Activated CD4-positive, alpha-beta T cell treated with anti-CD3 and anti-CD28 coated beads, Interleukin-2, Interleukin-4, amounts not matched to agents 100 ng/mL and 50 ng/mL, durations not matched to agents 16 hours and 8 hours (primary cell): ENCODE results near the gene CA10.

Experiments used
- DNase-seq: peaks from one replicate; pipeline ENCODE4 v3.0.0-alpha.2; 2020; ENCODE audit warnings: low spot score

Gene CA10

GRCh38 chr17:51815097-51815496 is 343.4 kb downstream of the CA10 start:
- no peak for DNase-seq

GRCh38 chr17:51814521-51814920 is 344.0 kb downstream of the CA10 start:
- DNase-seq = no peak

GRCh38 chr17:51813784-51814174 is 344.7 kb downstream of the CA10 start:
- no peak for DNase-seq

- DNase-seq = no peak
Measured at GRCh38 chr17:51813140-51813783, 345.3 kb downstream of the CA10 start.

GRCh38 chr17:51807460-51807859 is 351.1 kb downstream of the CA10 start:
- no peak for DNase-seq

GRCh38 chr17:51805765-51806164 is 352.7 kb downstream of the CA10 start:
- DNase-seq = no peak

- no peak for DNase-seq
Measured at GRCh38 chr17:51805185-51805584, 353.3 kb downstream of the CA10 start.

GRCh38 chr17:51803161-51803560 is 355.4 kb downstream of the CA10 start:
- DNase-seq = no peak

- no peak for DNase-seq
Measured at GRCh38 chr17:51802544-51802943, 356.0 kb downstream of the CA10 start.

GRCh38 chr17:51801626-51802025 is 356.9 kb downstream of the CA10 start:
- no peak for DNase-seq

GRCh38 chr17:51799981-51800380 is 358.5 kb downstream of the CA10 start:
- no peak for DNase-seq

GRCh38 chr17:51799240-51799639 is 359.3 kb downstream of the CA10 start:
- DNase-seq = no peak

- DNase-seq = no peak
Measured at GRCh38 chr17:51797150-51797549, 361.4 kb downstream of the CA10 start.

- no peak for DNase-seq
Measured at GRCh38 chr17:51796026-51796425, 362.5 kb downstream of the CA10 start.

- no peak for DNase-seq
Measured at GRCh38 chr17:51795401-51795800, 363.1 kb downstream of the CA10 start.

- no peak for DNase-seq
Measured at GRCh38 chr17:51794466-51794865, 364.0 kb downstream of the CA10 start.

- DNase-seq = no peak
Measured at GRCh38 chr17:51793686-51794085, 364.8 kb downstream of the CA10 start.

GRCh38 chr17:51778842-51779241 is 379.7 kb downstream of the CA10 start:
- no peak for DNase-seq

- peak; percentile 4 for DNase-seq
Measured at GRCh38 chr17:51770027-51770759, 388.3 kb downstream of the CA10 start.

GRCh38 chr17:51769231-51769630 is 389.3 kb downstream of the CA10 start:
- no peak for DNase-seq

GRCh38 chr17:51768706-51769105 is 389.8 kb downstream of the CA10 start:
- DNase-seq = no peak

GRCh38 chr17:51767287-51767686 is 391.2 kb downstream of the CA10 start:
- no peak for DNase-seq

GRCh38 chr17:51765282-51766135 is 393.0 kb downstream of the CA10 start:
- DNase-seq = no peak
